Erythroblast (primary cell): ENCODE data around the gene GAK.

Experiments
- GATA1 ChIP-seq: IDR thresholded peaks from 2 replicates; pipeline ENCODE4 v1.6.1; 2011; ENCODE audit warnings: low read depth, mild to moderate bottlenecking, control low read depth, low read length, moderate library complexity
- POLR2A ChIP-seq: IDR thresholded peaks from 2 replicates; pipeline ENCODE4 v1.6.1; 2011; ENCODE audit warnings: mild to moderate bottlenecking, low read length

- TF ChIP-seq POLR2A, result no peak
- no peak for TF ChIP-seq GATA1
These were observed 87.3 kb downstream of the GAK start for GRCh38 chr4:844752-845232.
